Endothelial cell of umbilical vein (primary cell): ENCODE measurements around the gene SMURF2. TPM values are rescaled to one million over a fixed set of nuclear protein-coding genes. Genes with fewer than 3 reads are reported as not detected.

ENCODE experiments used
- BruUV-seq: library from RNA; stranded (reverse); fragments of 400-500 nt; replicated peaks from 2 replicates; lab custom pipeline; 2021; lab: Mats Ljungman, UMichigan
- CTCF ChIA-PET: fragments of 300-600, 350-600 bp; sonication (Branson Sonifier 250); formaldehyde crosslinking; loops from one replicate; lab custom pipeline; 2021; ENCODE audit warnings: antibody characterized with exemption, inconsistent platforms; lab: Charles Lee
- POLR2A ChIA-PET: fragments of 300-600, 350-600 bp; sonication (Branson Sonifier 250); formaldehyde crosslinking; loops from one replicate; lab custom pipeline; 2021; ENCODE audit warnings: antibody characterized with exemption, inconsistent platforms; lab: Charles Lee
- DNase-seq: peaks from one replicate; pipeline ENCODE4 v3.0.0-alpha.2; 2011; ENCODE audit warnings: low read depth, low spot score
- FAIRE-seq: peaks from 2 replicates; lab custom pipeline; 2011; peaks lifted over from hg19 to GRCh38; lab: Jason Lieb, UNC
- H2AFZ ChIP-seq: 2 replicates; pipeline ENCODE4 v1.6.0; 2012; ENCODE audit warnings: low read depth, low read length, control low read depth, inconsistent platforms
- H3K27ac ChIP-seq: 2 replicates; pipeline ENCODE4 v1.5.1; 2011; ENCODE audit warnings: low read depth, mild to moderate bottlenecking, control low read depth, low read length, moderate library complexity; ENCODE audit not compliant: insufficient read depth
- H3K27me3 ChIP-seq, 2 experiments: 2 replicates each; pipeline versions ENCODE4 v1.6.0 to v1.6.1; 2011; ENCODE audit warnings: low read length in 2 of 2, mixed read lengths in 1 of 2; ENCODE audit not compliant: control insufficient read depth in 2 of 2, insufficient read depth in 2 of 2
- H3K36me3 ChIP-seq, 2 experiments: 2 replicates in 1 of 2; 3 replicates in 1 of 2; pipeline ENCODE4 v1.5.1; 2011; ENCODE audit warnings: low read length in 2 of 2, mild to moderate bottlenecking in 1 of 2, moderate library complexity in 1 of 2; ENCODE audit not compliant: control insufficient read depth in 2 of 2, insufficient read depth in 2 of 2; ENCODE audit errors: extremely low read depth in 1 of 2
- H3K4me1 ChIP-seq: 3 replicates; pipeline ENCODE4 v1.5.1; 2011; ENCODE audit warnings: mild to moderate bottlenecking, low read length; ENCODE audit not compliant: control insufficient read depth, insufficient read depth; ENCODE audit errors: extremely low read depth
- H3K4me2 ChIP-seq: 2 replicates; pipeline ENCODE4 v1.6.1; 2011; ENCODE audit warnings: low read length, control low read depth, mixed read lengths; ENCODE audit not compliant: insufficient read depth
- H3K4me3 ChIP-seq, 3 experiments: fragments of 200-600 bp in 1 of 3; sonication (generic), shearing (Covaris generic) in 1 of 3; replicated peaks in 1 of 3; 2 replicates each; pipeline ENCODE4 v1.5.1; 2011 to 2016; ENCODE audit warnings: control low read depth in 3 of 3, low read length in 3 of 3, mild to moderate bottlenecking in 2 of 3, inconsistent platforms in 1 of 3, low read depth in 1 of 3, moderate library complexity in 1 of 3; ENCODE audit not compliant: insufficient read depth in 1 of 3
- H3K79me2 ChIP-seq: 2 replicates; pipeline ENCODE4 v1.6.0; 2012; ENCODE audit warnings: low read length, inconsistent platforms; ENCODE audit not compliant: control insufficient read depth, insufficient read depth
- H3K9ac ChIP-seq: replicated peaks from 2 replicates; pipeline ENCODE3; 2011; ENCODE audit warnings: low read length, control low read depth; ENCODE audit not compliant: insufficient read depth; ENCODE audit errors: extremely low read depth
- H3K9me1 ChIP-seq: replicated peaks from 3 replicates; pipeline ENCODE4 v1.6.0; 2011; ENCODE audit warnings: mild to moderate bottlenecking, low read length; ENCODE audit not compliant: control insufficient read depth, insufficient read depth; ENCODE audit errors: extremely low read depth
- H3K9me3 ChIP-seq: replicated peaks from 2 replicates; pipeline ENCODE4 v1.5.1; 2012; ENCODE audit warnings: low read length, inconsistent platforms; ENCODE audit not compliant: control insufficient read depth, insufficient read depth
- H4K20me1 ChIP-seq: replicated peaks from 2 replicates; pipeline ENCODE3; 2011; ENCODE audit warnings: mild to moderate bottlenecking, low read length; ENCODE audit not compliant: control insufficient read depth, insufficient read depth; ENCODE audit errors: extremely low read depth
- EZH2 ChIP-seq: IDR thresholded peaks from 2 replicates; pipeline ENCODE4 v1.6.1; 2012; ENCODE audit warnings: borderline replicate concordance, low read depth, mild to moderate bottlenecking, moderate library complexity, low read length, inconsistent platforms; ENCODE audit not compliant: severe bottlenecking
- FOS ChIP-seq: IDR thresholded peaks from 2 replicates; pipeline ENCODE4 v1.6.1; 2011; ENCODE audit warnings: mild to moderate bottlenecking, low read length, moderate library complexity, borderline replicate concordance; ENCODE audit not compliant: insufficient read depth
- GATA2 ChIP-seq: IDR thresholded peaks from 2 replicates; pipeline ENCODE4 v1.7.0; 2011; ENCODE audit warnings: low read depth, mild to moderate bottlenecking, moderate library complexity, mixed read lengths, low read length; ENCODE audit not compliant: insufficient read length, insufficient read depth
- JUN ChIP-seq: IDR thresholded peaks from 2 replicates; pipeline ENCODE4 v1.6.1; 2011; ENCODE audit warnings: borderline replicate concordance, low read depth; ENCODE audit not compliant: insufficient read length, insufficient read depth
- MYC ChIP-seq: IDR thresholded peaks from one replicate; pipeline ENCODE4 v1.6.1; 2011; ENCODE audit warnings: mild to moderate bottlenecking, low read depth, low read length
- POLR2A ChIP-seq: IDR thresholded peaks from 2 replicates; pipeline ENCODE4 v1.6.1; 2012; ENCODE audit warnings: low read depth, mild to moderate bottlenecking, control low read depth, low read length
- POLR2AphosphoS5 ChIP-seq: IDR thresholded peaks from 2 replicates; pipeline ENCODE4 v1.6.1; 2012; ENCODE audit warnings: low read depth, mild to moderate bottlenecking, control low read depth, low read length, moderate library complexity; ENCODE audit not compliant: insufficient read depth
- dilution Hi-C: fragments of 300-500 bp; cut with MboI; formaldehyde crosslinking; loops from one replicate; pipeline ENCODE4 v1.15.0; 2019; ENCODE audit warnings: low sequenced_read_pairs; ENCODE audit not compliant: extremely low pct_ligation_motif_present
- intact Hi-C: fragments of 100-400 bp; cut with micrococcal nuclease; formaldehyde crosslinking; loops from one replicate; pipeline ENCODE4 v1.10.0; 2022
- polyA plus RNA-seq, 4 experiments: library from polyadenylated mRNA; depleted of rRNA in 3 of 4; stranded (reverse) in 3 of 4; unstranded in 1 of 4; fragments of >200 nt; gene quantifications; 2 replicates each; pipeline versions ENCODE4 v1.2.1 to v1.2.3, GENCODE V29; 2011 to 2012; ENCODE audit warnings: missing spikeins in 1 of 4
- total RNA-seq: library from RNA; stranded (reverse); gene quantifications from 2 replicates; pipeline ENCODE4 v1.2.3, GENCODE V29; 2021
- TF ChIP-seq, protein P1 (sequence below), 2 donors: IDR thresholded peaks; 1 replicate in 1 of 2; 2 replicates in 1 of 2; pipeline ENCODE4 v1.5.1; 2011; ENCODE audit warnings: low read length in 2 of 2, mild to moderate bottlenecking in 2 of 2, moderate library complexity in 2 of 2, control low read depth in 1 of 2, inconsistent platforms in 1 of 2, low read depth in 1 of 2; ENCODE audit not compliant: insufficient read depth in 1 of 2; ENCODE audit errors: extremely low read depth in 1 of 2
- TF ChIP-seq, protein P2 (sequence below): IDR thresholded peaks from 2 replicates; pipeline ENCODE4 v1.6.1; 2011; ENCODE audit not compliant: insufficient read depth, insufficient read length

The SMURF2 gene
- total and polyA plus RNA-seq, 2 donors (not counting 3 experiments of a cell fraction or from before 2014, with no cell fraction given) = 32.9 to 105 TPM

DNA sequence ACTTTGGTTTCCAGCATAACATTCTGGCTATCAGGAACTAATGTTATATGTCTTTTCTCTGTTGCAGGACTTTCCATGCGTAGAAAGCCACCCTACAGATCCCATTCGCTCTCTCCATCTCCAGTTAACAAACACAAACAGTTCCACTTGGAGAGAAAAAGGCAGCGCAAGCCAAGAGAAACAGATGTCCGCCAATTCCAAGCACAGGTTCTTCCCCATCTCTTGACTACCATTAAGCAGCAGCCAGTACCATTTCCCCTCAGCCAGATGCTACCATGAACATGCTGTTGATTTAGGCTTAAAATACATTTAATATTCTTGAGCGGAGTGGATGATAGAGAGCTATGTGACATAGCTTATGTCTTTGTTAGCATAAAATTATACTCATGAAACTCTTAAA lies 132.9 kb downstream of the SMURF2 start:
- CTCF ChIA-PET = interaction anchor here (1.1 kb wide), 1 partner anchor 23 kb away, joined by 4 read pairs; the partner anchor contains the start of genes CEP95 and DDX5

More for the DNA sequence above, 132.9 kb downstream of the SMURF2 start:
- FAIRE-seq (no peak), DNase-seq (no peak)
- TF ChIP-seq JUN = no peak
- TF ChIP-seq EZH2 = no peak
- no peak for TF ChIP-seq POLR2AphosphoS5
- TF ChIP-seq POLR2A = no peak
- TF ChIP-seq, protein P1, sequence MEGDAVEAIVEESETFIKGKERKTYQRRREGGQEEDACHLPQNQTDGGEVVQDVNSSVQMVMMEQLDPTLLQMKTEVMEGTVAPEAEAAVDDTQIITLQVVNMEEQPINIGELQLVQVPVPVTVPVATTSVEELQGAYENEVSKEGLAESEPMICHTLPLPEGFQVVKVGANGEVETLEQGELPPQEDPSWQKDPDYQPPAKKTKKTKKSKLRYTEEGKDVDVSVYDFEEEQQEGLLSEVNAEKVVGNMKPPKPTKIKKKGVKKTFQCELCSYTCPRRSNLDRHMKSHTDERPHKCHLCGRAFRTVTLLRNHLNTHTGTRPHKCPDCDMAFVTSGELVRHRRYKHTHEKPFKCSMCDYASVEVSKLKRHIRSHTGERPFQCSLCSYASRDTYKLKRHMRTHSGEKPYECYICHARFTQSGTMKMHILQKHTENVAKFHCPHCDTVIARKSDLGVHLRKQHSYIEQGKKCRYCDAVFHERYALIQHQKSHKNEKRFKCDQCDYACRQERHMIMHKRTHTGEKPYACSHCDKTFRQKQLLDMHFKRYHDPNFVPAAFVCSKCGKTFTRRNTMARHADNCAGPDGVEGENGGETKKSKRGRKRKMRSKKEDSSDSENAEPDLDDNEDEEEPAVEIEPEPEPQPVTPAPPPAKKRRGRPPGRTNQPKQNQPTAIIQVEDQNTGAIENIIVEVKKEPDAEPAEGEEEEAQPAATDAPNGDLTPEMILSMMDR (IDR thresholded peaks at IDR 0.05; ENCODE audit: extremely low read depth in 1 of 2, insufficient read depth in 1 of 2, low read depth in 1 of 2, low read length in 2 of 2) = no peak
- TF ChIP-seq GATA2 = no peak
- TF ChIP-seq, protein P2, sequence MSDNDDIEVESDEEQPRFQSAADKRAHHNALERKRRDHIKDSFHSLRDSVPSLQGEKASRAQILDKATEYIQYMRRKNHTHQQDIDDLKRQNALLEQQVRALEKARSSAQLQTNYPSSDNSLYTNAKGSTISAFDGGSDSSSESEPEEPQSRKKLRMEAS = no peak
- no peak for TF ChIP-seq FOS
- TF ChIP-seq MYC = no peak
- Histone ChIP-seq H3K27me3 (no peaks in the 10 kb centered on the region), H4K20me1 (no peaks in the 10 kb centered on the region), H2AFZ (no peak overlapping the region), H3K79me2 (no peaks in the 10 kb centered on the region), H3K4me1 (no peaks in the 10 kb centered on the region), H3K36me3 (peaks cover 31 to 33% of the 10 kb centered on the region in 2 experiments), H3K9me3 (no peaks in the 10 kb centered on the region), H3K9me1 (no peaks in the 10 kb centered on the region), H3K27ac (no peak overlapping the region), H3K4me3 (no peak overlapping the region), H3K4me2 (no peak overlapping the region), H3K9ac (no peak overlapping the region)
- POLR2A ChIA-PET = no interaction called here
- dilution Hi-C loops = no loop called here
- intact Hi-C loops = no loop called here
- BruUV-seq = no TSS peak
